NB4 (cell line): ENCODE data around the gene CARD19.

Experiments used
- CTCF ChIP-seq: IDR thresholded peaks from one replicate; pipeline ENCODE4 v1.5.1; 2012; ENCODE audit warnings: low read depth, low read length
- MYC ChIP-seq: IDR thresholded peaks from 2 replicates; pipeline ENCODE4 v1.6.1; 2011; ENCODE audit warnings: low read depth, low read length
- POLR2A ChIP-seq: IDR thresholded peaks from 2 replicates; pipeline ENCODE4 v1.6.1; 2011; ENCODE audit warnings: mild to moderate bottlenecking; ENCODE audit not compliant: insufficient read length; ENCODE audit errors: extremely low read depth

- TF ChIP-seq CTCF (no peak), POLR2A (no peak), MYC (peak; percentile 67; the same call in 1 of the 2 replicates)
Measured at GRCh38 chr9:93133681-93134014, 37.6 kb downstream of the CARD19 start.
